Peyer's patch (tissue), 4 donors: ENCODE results near the gene TICAM1.
"Not testable (repeated sequence)": the region's sequence is repeated elsewhere in the genome, so short reads cannot be mapped to it uniquely, and the experiment has no call there.

Experiments
- POLR2A ChIP-seq, 2 donors: fragments of 450-650 bp; IDR thresholded peaks; one replicate each; pipeline ENCODE4 v1.5.1; 2017; ENCODE audit warnings: antibody characterized with exemption in 2 of 2, mild to moderate bottlenecking in 2 of 2, moderate library complexity in 2 of 2
- TF ChIP-seq, protein P1 (sequence below), 6 experiments: fragments of 450-650 bp in 4 of 6; fragments of 200-600 bp in 2 of 6; sonication (generic) in 1 of 6; IDR thresholded peaks; one replicate each; pipeline ENCODE4 v1.5.1; 2017 to 2019; ENCODE audit warnings: antibody characterized with exemption in 6 of 6, mild to moderate bottlenecking in 3 of 6, moderate library complexity in 1 of 6

GRCh38 chr19:4793278-4793677, 38.2 kb downstream of the TICAM1 start:
- not testable (repeated sequence) for TF ChIP-seq POLR2A (IDR thresholded peaks at IDR 0.05)
- TF ChIP-seq, protein P1, sequence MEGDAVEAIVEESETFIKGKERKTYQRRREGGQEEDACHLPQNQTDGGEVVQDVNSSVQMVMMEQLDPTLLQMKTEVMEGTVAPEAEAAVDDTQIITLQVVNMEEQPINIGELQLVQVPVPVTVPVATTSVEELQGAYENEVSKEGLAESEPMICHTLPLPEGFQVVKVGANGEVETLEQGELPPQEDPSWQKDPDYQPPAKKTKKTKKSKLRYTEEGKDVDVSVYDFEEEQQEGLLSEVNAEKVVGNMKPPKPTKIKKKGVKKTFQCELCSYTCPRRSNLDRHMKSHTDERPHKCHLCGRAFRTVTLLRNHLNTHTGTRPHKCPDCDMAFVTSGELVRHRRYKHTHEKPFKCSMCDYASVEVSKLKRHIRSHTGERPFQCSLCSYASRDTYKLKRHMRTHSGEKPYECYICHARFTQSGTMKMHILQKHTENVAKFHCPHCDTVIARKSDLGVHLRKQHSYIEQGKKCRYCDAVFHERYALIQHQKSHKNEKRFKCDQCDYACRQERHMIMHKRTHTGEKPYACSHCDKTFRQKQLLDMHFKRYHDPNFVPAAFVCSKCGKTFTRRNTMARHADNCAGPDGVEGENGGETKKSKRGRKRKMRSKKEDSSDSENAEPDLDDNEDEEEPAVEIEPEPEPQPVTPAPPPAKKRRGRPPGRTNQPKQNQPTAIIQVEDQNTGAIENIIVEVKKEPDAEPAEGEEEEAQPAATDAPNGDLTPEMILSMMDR (IDR thresholded peaks at IDR 0.05): not testable (repeated sequence)
